ENCODE data around the gene SKP1. TPM values are rescaled to one million over a fixed set of nuclear protein-coding genes. Genes with fewer than 3 reads are reported as not detected.

Gene SKP1
- polyA plus RNA-seq, 1 donor: 766 TPM

DNA sequence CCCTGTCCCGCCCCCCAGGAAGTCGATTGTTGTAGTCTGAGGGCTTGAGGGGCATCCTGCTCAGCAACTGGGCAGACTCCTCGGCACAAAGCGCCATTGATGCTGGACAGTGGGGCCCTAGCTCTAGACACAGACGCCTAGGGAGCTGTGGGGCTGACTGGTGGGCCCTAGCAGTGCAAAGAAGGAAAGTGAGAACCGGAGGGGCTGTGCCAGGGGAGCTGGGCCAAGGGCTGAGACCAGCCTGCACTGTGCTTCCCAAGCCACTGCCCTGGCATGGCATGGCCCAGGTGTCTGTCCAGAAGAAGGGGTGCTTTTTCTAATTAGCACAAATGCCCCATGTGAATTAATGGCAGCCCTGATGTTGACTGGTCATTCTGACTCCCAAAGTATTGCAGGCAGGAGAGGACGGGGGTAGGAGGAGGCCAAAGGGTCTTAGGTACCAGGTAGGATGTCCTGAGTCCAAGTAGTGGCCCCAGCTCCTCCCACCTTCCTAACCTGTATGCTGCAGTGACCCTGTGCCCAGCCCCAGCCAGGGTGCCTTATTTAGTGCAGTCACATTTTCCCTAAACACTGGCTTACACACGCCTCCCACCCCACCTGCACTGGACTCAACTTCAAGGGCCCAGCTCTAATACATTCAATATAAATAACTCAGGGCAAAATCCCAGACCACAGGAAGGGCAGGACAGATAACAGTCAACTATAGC, 46.4 kb downstream of the SKP1 start:
- DNase-seq: no peak

DNA sequence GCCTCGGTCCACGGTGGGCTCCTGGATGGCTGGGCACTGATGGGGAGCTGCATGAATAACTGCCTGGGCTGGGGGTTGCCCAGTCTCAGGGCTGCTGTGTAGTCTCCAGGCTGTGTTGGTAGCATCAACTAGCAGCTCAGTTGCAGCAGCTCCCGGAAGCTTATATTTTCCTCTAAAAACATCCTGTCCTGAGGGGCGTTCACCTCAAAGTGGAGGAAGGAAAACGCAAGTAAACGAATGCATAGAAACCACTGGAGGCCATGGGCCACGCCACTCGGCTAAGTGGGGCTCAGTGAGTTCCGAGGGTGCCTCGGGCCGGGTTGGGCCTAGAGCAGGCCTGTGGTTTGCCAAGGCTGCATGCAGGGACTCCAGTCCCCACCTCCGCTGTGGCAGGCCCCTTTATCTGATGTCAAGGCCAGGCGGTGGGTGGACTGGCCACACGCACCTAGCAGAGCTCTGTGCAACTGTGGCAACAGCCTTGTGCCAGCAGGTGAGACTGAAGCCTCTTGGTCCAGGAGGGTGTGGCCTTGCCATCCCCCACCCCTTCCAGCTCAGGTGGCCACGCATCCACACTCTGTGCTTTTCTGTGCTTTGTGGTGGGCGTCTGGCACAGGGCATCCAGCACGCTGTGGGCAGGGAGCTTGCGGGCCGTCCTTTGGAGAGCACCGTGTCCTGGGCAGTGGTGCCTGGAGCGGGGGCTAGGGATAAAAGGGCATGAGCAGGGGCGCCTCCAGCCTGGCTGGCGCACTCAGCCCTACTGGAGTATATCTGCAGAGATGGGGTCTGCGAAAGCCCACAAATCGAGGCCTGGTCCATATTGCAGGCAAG, 47.1 kb downstream of the SKP1 start:
- DNase-seq: no peak

DNA sequence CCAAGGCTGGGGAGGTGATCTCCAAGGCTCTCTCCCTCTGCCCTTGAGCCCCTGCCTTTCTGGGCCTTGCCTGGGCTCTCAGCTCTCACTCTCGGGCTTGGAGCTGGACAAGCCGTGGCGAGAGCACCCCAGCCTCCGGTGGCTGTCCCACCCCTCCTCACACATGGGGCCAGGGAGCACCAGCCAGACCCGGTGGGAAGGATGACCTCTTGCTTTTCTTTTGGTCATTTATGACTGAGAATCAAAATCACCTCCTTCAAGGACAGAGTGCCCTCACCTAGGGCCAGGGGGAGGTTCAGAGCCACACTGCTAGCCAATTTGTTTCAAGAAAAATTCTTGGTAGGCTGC, 48.1 kb downstream of the SKP1 start:
- DNase-seq: no peak

DNA sequence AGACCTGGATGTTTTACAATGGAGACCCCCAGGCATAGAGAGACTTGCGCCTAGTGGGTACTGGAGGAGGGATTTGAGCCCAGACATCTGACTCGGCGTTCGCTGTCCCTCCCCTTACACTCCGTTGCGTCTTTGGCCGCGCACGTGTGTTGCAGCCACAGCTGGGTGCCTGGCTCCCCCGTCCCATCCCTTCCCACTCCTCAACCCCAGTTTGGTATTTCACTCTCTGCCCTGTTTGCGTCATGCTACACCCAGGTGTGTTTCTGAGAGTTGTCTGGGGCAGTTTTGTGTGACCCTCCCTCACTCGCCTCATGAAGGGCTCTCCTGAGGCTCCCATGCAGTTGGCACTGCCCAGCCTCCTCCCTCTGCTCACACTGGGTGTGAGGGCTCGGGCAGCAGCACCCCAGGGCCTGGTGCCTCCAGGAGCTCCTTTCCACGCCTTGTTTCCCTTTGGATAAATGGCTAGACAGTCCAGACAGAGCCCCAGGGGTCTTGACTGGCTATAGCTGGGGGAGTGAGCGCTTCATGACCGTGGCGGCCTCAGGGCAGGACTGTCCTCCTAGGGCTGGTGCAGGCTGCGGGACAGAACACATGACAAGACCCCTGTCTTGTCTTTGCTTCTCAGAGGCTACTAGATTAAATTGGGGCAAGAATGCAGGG, 48.6 kb downstream of the SKP1 start:
- no peak for DNase-seq

DNA sequence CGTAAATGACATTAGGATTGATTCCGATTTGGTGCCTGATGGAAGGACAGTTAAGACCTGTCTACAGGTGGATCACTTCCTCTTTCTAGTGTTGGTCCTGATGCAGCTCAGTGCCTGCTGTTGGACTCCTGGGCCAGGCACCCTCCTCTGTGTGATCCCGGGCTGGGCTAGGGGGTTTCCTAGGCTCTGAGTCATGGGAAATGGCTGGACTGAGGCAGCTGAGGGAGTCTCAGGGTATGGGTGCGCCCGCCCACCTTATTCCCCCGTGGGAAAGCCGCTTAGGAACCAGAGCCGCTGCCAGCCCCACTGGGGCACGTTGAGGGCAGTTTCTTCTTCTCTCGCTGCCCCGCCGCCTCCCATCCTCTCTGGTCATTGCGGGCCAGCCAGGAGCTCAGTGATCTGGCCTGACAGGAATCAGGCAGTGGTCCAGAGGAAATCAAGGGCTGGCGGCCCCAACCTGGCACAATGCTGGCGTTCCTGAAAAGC, 49.3 kb downstream of the SKP1 start:
- no peak for DNase-seq

DNA sequence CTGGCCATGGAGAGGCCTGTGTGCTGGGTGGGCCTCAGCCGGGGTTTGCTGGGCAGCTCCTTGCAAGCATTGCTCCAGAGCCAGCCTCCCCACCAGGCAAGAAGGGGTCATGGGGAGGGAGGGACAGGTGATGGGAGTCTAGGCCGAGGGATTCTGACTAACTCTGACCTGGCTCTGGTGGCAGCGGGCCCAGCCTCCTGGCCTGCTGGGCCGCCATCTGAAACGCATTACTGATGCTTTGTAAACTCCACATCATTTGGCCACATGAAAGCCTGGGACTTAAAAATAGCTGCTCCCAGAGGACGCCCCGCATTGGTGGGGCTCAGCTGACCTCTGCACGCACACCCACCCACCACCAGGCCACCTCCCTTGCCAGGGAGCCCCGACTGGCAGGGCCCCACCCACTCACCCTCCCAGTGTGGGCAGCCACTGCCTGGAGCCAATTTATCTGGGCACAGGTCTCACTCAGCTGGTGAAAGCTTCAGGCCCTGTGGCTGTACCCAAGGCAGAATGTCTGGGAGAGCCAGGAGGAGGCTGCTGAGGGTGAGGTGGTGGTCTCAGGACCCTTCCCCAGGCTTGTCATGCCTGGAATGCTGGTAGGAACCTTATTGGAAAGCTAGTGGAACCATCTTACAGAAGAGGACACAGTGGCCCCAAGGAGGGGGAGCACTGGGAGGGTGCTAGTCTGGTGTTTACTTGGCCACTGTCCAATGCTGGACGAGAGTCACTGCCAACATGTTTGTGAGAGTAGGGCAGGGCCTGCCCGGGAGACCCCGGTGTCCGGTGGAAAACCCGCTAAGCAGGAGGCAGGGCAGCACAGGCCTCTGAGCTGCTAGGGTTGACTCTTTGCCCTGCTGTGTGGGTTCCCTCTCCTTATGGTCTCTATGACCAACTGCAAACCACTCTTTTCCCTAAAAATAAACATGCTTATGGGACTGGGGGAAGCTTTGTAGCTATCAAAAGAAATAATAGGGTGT, 51.4 kb downstream of the SKP1 start:
- no peak for DNase-seq

DNA sequence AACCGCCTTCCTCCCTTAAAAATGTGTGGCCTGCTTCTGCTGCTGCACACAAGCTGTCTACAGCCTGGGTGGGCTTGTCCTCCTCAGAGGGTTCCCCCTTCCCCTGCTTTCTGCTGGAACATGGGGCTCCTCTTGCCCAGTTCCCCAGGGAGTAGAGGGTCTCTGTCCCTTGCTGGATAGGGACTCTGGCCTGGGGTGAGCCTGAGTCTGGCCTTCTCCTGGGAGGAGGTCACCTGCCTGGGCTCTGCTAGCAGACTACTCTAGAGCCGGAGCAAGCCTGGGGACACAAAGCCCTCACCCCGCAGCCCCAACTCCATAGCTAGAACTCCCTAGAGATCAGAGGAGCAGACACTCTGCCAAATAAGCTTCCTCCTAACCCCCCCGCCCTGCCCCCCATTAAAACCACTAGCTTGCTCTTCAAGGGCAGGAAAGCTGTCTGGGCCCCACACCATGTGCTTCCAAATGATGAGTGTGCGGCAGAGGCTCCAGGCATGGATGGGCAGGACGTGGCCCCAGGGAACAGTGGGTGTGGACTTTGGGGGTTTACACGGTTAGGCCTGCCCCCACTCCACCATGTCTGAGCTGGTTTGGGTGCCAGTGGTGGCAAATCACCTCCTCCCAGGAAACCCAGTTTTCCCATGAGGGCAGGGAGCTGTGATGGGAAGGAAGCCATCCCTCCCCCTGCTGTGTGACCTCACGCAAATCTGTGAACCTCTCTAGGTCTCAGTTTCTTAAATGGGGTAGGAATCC, 52.3 kb downstream of the SKP1 start:
- no peak for DNase-seq

DNA sequence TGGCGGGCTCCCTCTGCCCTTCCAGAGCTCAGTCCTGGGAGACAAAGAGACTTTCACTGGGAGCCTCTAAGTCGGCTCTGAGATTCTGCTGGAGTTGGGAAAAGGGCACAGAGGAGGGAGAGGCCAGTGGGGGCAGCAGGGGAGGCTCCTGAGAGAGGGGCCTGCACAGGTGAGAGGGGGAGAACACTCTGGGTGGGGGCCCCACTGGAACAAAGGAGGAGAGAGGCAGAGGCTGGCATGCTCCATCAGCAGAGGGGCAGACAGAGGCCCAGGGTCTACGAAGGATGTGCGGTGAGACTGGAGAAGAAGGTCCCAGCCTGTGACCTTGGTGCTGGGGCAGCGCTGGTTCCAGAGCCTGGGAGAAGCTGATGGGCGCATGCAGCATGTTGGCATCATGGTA, 53.4 kb downstream of the SKP1 start:
- DNase-seq: no peak

DNA sequence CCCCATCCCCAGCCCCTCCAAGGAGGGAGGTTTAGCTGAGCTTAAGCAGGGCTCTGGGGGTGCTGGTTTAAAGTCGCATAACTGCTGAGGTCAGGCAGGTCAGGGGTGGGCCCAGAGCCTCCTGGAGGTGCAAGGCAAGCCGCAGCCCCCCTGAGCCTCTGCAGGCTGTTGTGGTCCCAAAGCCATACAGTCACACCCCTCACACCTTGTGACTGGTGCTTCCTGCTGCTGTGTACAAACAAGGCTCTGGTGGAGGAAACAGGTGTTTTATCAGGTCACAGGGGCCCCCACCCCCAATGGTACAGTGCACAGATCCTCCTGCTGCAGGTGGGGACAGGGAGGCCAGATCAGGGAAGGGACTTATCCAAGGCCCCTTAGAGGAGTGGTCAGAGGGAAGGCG, 54.2 kb downstream of the SKP1 start:
- DNase-seq: no peak

DNA sequence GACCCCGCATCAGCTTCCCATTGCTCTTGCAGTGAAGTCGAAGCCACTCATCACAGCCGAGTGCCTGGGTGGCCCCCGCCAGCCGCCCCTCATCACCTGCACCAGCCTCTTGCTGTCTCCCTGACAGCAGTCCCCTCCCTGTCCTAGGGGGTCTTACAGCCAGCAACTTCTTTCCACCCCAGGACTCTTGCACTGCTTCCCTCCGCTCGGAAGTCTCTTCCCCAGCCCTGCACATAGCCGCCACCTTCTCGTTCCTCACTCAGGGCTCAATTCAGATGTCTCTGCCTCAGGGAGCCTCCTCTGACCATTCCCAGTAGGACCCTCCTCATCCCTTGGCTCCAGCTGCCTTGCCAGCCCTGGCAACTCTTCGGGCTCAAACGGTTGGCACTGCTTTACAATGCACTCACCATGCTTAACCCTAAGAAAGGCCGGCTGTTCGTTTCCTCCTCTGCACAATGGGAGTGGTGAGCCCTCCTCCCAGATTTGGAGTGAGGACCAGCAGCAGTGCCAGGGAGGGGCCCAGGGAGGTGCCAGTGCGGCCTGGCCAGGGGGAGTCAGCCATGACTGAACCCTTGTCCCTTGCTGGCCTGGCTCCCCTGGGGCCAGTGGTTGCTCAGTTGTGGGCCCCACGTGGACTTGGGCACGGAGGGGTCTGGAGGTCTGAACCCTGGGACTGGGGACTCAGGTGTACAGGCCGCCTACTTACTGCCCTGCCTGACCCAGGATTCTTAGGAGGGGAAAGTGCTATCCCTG, 56.2 kb downstream of the SKP1 start:
- DNase-seq: no peak

DNA sequence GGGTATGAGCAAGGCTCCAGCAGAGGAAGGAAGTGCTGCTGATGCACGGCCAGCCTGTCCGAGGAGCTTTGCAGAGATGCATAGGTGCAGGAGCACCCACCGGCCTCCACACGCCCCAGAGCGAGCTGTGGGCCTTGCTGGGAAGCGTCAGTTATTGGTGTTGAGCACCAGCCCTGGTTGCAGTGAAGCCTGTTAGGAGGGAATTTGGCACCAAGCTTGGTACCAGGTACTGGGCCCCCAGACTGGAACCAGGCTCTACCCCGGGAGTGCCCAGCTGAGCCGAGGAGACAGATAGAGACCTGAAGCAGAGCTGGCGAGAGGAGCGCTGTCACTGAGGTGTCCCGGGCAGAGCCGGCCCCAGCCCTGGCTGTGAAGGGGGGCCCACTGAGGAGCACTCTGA, 57.0 kb downstream of the SKP1 start:
- DNase-seq: no peak

DNA sequence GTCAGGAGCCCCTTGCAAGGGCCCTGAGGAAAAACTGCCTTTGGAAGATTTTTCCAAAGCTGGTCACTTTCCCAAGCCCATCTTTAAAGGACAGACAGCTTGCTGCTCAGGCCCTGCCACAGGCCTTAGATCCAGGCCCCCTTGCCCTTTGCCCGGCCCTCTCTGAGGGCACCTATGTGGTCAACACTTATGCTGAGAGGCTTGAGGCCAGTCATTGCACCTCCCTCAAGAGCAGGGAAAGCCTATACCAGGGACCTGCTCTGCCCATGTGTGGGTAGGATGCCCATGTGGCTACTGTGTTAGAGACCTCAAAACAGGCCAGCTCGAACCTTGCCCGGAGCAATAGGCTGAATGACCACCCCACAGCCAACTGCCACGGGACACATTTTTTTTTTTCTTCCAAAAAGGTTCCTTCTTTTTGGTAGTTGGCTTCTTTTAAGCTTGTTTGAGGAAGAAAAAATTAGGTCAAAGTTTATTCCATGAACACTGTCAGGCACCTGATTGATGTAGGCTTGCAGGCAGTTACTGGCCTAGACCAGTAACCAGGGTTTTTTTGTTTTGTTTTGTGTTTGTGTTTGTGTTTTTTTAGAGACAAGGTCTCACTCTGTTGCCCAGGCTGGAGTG, 58.4 kb downstream of the SKP1 start:
- no peak for DNase-seq

DNA sequence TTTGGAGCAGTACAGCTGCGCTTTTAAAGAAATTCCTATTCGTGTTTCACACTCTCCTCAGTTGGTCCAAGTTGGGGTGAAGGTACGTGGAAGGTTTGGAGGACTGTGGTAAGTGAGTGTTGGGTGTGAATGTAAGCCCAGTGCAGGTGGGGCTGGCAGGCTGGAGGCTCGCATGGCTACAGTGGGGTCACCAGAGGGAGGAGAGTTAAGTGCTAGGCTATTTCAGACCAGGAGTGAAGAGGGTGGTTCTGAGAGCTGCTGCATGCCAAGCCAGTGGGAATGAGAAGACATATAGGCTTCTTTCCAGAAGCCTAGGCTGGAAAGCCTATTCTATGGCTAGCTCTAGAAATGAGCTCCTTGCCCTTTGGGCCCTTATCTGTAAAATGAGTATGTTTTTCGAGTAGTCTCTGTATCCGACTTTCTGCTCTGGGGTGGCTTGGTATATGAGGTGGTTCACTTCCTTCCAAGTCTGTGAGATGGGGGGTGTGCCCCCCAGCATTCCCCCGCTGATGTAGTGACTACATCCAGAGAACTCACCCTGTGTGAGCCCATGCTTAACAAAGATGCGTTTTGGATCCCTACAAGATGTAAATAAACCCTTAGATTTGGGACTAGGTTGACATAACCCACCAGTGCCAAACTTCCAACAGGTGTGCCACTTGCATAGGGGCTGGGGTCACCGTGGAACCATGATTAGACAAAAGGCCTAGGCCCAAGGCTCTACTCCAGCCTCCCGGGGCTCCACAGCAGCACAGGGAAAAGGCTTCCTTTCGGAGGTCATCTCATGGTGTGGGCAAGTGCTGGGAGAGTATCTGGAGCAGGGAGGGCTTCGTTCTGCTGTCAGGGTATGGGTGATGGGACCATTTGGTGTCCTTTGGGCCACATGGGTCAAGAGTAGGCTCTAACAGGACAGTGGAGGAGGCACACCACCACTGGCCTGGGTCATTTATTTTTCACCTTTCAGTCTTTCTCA, 59.7 kb downstream of the SKP1 start:
- DNase-seq: no peak

DNA sequence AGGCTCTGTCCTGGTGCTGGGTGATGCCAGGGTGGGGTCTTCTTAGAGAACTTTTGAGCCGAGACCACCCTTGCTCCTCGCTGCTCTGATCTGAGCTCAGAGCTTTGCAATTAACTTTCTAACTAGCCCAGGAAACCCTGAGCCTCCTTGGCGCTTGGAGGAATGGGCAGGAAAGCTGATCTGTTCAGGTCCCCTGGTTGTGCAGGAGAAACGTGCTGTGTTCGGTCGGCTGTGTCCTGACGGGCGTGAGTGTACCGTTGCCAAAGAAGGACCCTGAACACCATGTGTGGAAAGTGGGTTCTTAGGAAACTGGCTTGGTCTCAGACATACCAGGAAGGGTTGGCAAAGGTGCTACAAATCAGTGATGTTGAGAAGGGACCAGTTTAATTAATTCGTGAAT, 60.5 kb downstream of the SKP1 start:
- DNase-seq: no peak

DNA sequence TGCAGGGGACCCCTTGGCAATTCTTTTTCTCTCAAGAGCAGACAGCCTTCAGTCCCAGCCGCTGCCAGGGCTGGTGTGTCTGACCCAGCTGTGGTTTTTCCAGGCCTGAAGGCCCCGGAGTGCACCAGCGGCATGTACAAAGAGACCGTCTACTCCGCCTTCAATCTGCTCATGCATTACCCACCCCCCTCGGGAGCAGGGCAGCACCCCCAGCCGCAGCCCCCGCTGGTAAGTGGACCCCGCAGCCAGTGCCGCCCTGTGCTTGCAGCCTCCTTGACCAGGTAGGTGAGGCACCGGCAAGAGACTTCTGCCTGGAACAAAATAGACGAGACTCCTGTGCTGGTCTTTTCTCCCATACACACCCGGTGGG, 61.0 kb downstream of the SKP1 start:
- no peak for DNase-seq

DNA sequence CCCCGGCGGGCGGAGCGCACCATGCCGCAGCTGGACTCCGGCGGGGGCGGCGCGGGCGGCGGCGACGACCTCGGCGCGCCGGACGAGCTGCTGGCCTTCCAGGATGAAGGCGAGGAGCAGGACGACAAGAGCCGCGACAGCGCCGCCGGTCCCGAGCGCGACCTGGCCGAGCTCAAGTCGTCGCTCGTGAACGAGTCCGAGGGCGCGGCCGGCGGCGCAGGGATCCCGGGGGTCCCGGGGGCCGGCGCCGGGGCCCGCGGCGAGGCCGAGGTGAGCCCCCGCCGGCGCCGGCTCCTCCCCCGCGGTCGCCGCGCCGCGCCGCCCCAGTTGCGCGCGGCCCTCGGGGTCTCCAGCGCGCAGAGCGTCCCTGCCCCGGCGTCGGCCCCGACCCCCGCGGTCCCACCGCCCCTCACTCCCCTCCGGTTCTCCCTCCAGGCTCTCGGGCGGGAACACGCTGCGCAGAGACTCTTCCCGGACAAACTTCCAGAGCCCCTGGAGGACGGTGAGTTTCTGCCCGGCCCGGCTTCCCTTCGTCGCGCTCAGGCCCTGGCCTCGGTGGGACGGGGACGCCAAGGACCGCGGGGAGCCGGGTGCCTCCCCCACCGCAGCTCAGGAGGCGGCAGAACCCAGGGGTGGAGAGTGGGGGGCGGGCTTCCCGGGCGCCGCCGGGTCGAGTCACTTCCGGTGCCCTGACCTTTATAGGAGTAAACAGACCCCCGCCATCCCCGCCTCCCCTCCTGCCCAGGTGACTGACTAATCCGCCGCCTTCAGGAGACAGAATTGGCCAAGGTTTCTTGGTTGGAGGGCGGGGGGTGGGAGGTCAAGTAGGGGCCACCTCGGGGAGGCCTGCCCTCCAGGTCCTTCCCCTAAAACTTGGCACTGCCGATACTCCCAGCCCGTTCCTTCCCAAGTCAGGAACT, 61.6 kb downstream of the SKP1 start:
- DNase-seq: no peak
